ENCODE results near the gene PIPOX.
A peak's percentile ranks its signal among the peaks of the same experiment; 100 is the strongest.

PIPOX gene

GRCh38 chr17:29036584-29036983 is 6.4 kb upstream of the PIPOX start:
- TF ChIP-seq CTCF (conservative IDR thresholded peaks at IDR 0.05): no peak
- no peak overlapping the region for H3K27ac ChIP-seq

- no peak for TF ChIP-seq CTCF (conservative IDR thresholded peaks at IDR 0.05)
- H3K27ac ChIP-seq: peak overlapping the region; percentile 7; the same call in 1 of the 2 replicates
Observed at GRCh38 chr17:29037739-29038084, 5.2 kb upstream of the PIPOX start.

- peak overlapping the region; percentile 7; the same call in 1 of the 2 replicates for H3K27ac ChIP-seq
- TF ChIP-seq CTCF (conservative IDR thresholded peaks at IDR 0.05): no peak
Observed at GRCh38 chr17:29038085-29038795, 4.7 kb upstream of the PIPOX start.

- peak overlapping the region; percentile 4; the same call in 1 of the 2 replicates for H3K27ac ChIP-seq
- TF ChIP-seq CTCF (conservative IDR thresholded peaks at IDR 0.05): no peak
Observed at GRCh38 chr17:29039764-29040598, 3.0 kb upstream of the PIPOX start.

- H3K27ac ChIP-seq: no peak overlapping the region
- no peak for TF ChIP-seq CTCF (conservative IDR thresholded peaks at IDR 0.05)
Observed at GRCh38 chr17:29041091-29041490, 1.9 kb upstream of the PIPOX start.

- no peak for TF ChIP-seq CTCF (conservative IDR thresholded peaks at IDR 0.05)
- H3K27ac ChIP-seq: no peak overlapping the region
Observed at GRCh38 chr17:29041571-29041970, 1.4 kb upstream of the PIPOX start.

- TF ChIP-seq CTCF (conservative IDR thresholded peaks at IDR 0.05): no peak
- no peak overlapping the region for H3K27ac ChIP-seq
Observed at GRCh38 chr17:29042026-29042678, 789 bp upstream of the PIPOX start.
